ENCODE results near the gene MOV10L1.
"Not testable (repeated sequence)": the region's sequence is repeated elsewhere in the genome, so short reads cannot be mapped to it uniquely, and the experiment has no call there.

Gene MOV10L1

DNA sequence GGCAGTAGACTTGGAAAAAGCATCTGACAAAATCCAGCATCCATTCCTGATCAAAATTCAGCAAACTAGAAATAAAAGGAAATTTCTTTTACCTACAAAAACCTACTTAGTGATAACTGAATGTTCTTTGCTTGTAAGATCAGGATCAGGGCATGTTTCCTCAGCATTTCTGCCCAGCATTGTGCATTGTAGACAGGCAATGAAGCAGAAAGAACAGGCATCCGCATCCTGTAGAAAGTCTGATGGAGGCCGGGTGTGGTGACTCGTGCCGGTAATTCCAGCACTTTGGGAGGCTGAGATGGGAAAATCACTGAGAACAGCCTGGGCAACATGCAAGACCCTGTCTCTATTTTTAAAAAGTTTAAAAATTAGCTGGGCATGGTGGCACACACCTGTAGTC, 48.2 kb downstream of the MOV10L1 start:
- no peak for DNase-seq (ENCODE audit: low spot score)

- DNase-seq (ENCODE audit: low spot score), result no peak
These were observed 49.2 kb downstream of the MOV10L1 start for GRCh38 chr22:50138988-50139387.

DNA sequence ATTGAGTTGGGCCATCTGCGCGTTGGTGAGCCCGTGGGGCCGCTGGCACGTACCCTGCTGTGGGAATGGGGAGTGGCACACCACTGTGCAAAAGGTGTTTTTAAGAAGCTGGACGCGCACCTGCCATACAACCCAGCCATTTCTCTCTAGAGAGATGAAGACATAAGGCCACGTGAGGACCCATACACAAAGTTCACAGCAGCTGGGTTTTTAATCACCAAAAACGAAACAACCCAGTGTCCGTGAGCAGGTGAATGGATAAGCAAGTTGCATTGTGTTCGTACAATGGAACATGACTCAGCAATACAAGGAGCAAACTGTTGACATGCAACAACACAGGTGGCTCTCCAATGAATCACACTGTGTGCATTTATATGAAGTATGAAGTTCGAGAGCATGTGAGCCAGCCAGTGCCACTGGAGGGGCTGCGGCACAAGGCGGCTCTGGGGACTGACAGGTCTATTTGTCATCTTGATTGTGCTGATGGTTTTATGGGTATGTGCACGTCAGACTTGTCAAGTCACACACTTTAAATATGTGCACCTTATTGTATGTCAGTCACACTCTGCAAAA, 50.1 kb downstream of the MOV10L1 start:
- no peak for DNase-seq (ENCODE audit: low spot score)

- DNase-seq (ENCODE audit: low spot score), result no peak
These were observed 50.8 kb downstream of the MOV10L1 start for GRCh38 chr22:50140615-50141014.

GRCh38 chr22:50141462-50141861, 51.7 kb downstream of the MOV10L1 start:
- DNase-seq (ENCODE audit: low spot score), result no peak

GRCh38 chr22:50141891-50142363, 52.1 kb downstream of the MOV10L1 start:
- no peak for DNase-seq (ENCODE audit: low spot score)

DNA sequence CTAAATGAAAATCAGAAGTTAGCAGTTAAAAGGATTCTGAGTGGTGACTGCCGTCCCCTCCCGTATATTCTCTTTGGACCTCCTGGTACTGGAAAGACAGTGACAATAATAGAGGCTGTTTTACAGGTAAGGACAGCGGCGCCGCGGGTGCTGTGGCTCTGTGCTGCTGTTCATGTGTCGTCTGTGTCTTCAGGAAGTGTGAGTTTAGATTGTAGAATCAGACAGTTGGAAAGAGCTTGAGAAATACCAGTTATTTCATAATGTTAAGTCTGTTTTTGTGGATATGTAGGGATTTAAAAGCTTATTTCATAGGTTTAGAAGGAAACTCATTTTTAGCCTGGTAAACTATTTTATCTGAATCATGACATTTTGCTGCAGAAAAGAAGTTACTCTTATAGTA, 53.3 kb downstream of the MOV10L1 start:
- no peak for DNase-seq (ENCODE audit: low spot score)

GRCh38 chr22:50144005-50144614, 54.3 kb downstream of the MOV10L1 start:
- no peak for DNase-seq (ENCODE audit: low spot score)

DNA sequence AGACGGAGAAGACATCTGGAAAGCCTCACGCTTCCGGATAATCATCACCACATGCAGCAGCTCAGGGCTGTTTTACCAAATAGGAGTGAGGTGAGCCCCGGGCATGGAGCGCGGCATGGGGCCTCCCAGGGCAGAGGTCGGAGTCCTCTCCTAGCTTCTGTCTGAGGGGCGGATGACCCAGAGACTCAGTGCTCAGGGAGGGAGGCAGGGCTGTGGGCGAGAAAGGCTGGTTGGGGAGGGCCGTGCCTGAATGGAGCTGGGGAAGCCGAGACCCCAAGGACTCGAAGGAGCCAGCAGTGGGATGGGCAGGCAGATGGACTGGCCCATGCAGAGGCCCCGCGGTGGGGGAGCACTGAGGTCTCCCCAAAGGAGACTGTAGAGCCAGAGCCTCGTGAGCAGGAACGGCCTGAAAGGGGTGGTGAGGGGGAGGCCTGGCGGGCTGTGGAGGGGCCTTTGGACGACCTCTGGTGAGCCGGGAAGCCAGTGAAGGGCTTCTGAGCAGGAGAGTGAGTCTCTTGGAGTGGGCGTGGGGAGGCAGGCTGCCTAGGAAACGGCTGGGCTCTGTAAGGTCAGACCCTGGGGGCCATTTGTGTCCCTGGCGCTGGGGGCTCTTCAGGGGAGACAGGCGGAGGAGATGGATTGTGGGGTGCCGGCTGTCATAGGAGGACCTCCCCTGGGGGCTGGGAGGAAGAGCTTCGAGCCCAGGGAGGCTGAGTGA, 56.1 kb downstream of the MOV10L1 start:
- no peak for DNase-seq (ENCODE audit: low spot score)

DNA sequence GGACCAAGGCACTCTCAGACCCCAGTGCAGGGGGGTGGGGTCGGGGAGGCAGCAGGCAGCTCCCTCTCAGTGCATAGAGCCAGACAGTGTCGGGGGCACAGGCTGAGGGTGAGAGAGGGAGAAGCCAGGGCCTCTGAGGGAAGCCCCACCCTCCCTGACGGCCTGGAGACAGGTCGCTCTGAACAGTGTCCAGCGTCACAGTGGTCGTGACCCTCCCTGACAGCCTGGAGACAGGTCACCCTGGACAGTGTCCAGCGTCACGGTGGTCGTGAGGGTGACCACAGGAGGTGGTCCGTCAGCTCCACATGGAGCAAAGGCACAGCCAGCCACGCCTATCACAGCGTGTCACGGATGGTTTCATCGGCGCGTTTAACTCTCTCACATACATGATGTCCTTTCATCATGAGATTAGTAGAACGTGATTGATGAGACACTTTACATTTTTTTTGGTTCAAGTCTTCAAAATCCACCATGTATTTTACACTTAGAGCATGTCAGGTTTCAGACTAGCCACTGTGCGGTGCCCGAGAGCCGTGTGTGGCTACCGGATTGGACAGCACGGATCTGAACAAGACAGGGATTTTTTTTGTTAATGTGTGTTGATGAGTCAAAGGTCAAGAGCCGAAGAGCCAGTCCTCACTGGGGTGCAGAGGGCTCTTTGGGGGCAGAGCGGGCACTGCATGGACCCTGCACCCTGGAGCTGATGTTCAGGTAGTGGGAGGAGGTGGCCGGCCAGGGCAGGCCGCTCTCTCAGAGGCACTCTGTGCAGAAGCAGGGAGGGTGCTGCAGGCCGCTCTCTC, 56.8 kb downstream of the MOV10L1 start:
- no peak for DNase-seq (ENCODE audit: low spot score)

DNA sequence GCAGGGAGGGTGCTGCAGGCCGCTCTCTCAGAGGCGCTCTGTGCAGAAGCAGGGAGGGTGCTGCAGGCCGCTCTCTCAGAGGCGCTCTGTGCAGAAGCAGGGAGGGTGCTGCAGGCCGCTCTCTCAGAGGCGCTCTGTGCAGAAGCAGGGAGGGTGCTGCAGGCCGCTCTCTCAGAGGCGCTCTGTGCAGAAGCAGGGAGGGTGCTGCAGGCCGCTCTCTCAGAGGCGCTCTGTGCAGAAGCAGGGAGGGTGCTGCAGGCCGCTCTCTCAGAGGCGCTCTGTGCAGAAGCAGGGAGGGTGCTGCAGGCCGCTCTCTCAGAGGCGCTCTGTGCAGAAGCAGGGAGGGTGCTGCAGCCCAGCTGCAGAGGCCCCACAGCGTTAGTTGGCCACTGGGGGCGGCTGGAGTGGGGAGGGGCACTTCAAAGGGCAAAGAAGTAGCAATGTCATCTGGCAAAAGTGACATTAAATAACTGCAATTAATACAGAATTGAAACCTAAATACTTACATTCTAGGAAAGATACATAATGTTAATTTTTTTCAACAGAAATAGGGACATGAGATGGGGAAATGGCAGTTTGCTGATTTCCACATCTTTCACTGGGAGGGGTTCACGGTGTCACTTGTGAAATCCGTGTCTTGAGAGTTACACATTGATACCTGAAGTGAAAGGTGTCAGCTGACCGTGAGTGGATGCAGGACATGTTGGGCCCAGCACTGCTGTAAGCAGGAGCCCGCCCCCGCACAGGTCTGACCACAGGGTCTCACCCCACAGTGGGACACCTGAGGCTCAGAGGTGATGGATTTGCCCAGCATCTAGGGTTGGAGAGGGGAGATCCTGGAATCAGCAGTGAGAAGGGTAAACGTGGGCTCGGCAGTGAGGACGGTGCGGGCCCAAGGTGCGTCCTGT, 57.7 kb downstream of the MOV10L1 start:
- DNase-seq (ENCODE audit: low spot score), result not testable (repeated sequence)

DNA sequence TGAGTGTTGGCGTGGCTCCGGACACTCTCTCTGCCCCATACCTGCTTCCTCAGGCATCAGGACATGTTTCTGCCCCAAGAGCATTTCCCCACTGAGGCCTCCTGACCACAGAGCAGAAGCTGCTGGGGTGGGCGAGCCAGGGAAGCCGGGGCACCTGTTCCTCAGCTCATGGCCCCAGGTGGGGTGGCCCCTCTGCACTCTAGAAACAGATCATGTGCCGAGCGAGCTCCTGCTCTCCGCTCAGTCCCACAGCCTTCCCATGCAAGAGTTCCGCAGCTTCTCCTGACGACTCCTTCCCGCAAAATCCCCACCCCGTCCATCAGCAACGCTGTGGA, 58.3 kb downstream of the MOV10L1 start:
- DNase-seq (ENCODE audit: low spot score), result no peak

DNA sequence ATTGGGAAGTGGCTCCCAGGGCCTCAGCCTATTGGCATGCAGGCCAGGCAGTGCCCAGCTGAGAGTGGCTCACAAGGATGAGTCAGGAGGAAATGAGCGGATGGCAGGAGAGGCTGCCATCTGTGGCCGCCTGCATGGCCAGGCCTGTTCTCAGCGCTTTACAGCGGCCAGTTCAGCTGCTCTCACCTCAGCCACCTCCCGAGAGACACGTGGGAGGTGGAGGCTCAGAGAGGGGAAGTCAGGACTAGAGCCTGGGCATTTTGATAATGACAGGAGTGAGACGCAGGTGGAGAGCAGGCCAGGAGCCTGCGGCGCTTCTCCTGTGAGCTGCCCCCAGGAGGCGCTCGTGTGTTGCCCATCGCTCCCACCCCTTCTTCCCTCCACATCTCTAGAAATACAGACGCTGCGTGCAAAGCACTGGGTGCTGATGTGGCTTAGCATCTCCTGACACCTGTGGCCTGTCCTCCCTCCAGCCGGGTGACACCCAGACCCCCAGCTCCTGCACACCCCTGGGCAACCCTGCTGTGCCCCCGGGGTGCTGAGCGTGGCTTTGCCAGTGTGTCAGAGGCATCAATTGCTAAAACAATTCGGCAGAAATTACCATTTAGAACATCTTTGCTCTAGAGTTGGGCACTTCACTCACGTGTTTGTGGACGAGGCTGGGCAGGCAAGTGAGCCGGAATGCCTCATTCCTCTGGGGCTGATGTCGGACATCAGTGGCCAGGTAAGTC, 59.4 kb downstream of the MOV10L1 start:
- peak; percentile 31 for DNase-seq (ENCODE audit: low spot score)

GRCh38 chr22:50150161-50151129, 60.6 kb downstream of the MOV10L1 start:
- no peak for DNase-seq (ENCODE audit: low spot score)

- DNase-seq (ENCODE audit: low spot score), result no peak
These were observed 62.0 kb downstream of the MOV10L1 start for GRCh38 chr22:50151571-50152537.

DNA sequence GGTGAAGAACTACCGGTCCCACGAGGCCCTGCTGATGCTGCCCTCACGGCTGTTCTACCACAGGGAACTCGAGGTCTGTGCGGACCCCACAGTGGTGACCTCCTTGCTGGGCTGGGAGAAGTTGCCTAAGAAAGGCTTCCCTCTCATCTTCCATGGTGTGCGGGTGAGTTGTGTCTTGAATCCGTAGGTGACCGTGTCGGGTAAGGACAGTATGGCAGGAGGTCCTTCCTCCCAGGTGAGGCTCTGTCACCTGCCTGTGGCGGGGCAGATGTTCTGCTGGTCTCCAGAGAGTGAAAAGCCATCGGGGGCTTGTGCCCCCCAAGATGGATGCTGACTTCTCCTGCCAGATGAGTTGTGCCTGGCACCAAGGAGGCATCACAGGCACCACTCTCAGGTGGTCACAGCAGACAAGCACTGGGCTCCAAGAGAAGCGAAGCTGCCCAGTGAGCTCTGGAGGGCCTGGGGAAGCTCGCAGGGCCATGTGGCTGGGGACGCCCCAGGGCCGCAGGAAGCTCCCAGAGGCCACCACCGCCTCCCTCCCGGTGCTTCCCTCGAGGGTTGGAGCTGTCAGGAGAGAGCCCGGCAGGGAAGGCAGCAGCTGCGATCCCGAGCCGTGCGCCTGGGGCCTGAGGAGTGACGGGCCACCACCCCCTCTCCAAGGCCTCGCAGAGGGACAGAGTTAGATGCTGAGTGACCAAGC, 63.4 kb downstream of the MOV10L1 start:
- no peak for DNase-seq (ENCODE audit: low spot score)

- no peak for DNase-seq (ENCODE audit: low spot score)
These were observed 63.9 kb downstream of the MOV10L1 start for GRCh38 chr22:50153756-50154140.
